Measurements from ENCODE around the gene MBL2.

GRCh38 chr10:52807803-52808202, 35.2 kb upstream of the MBL2 start:
- TF ChIP-seq ATF2 (tag by site-specific recombination; IDR thresholded peaks at IDR 0.05; ENCODE audit: low read depth) = no peak
- TF ChIP-seq CTCF (tag by site-specific recombination; IDR thresholded peaks at IDR 0.05) = no peak
- no peak for TF ChIP-seq ZNF133 (tag by site-specific recombination; IDR thresholded peaks at IDR 0.05)
- no peak for TF ChIP-seq ZNF701 (tag by site-specific recombination; IDR thresholded peaks at IDR 0.05)
- no peak for TF ChIP-seq SALL2 (tag by site-specific recombination; IDR thresholded peaks at IDR 0.05; ENCODE audit: borderline replicate concordance)
- no peak for TF ChIP-seq ZBTB8A (tag by site-specific recombination; IDR thresholded peaks at IDR 0.05)
- TF ChIP-seq, protein P1, sequence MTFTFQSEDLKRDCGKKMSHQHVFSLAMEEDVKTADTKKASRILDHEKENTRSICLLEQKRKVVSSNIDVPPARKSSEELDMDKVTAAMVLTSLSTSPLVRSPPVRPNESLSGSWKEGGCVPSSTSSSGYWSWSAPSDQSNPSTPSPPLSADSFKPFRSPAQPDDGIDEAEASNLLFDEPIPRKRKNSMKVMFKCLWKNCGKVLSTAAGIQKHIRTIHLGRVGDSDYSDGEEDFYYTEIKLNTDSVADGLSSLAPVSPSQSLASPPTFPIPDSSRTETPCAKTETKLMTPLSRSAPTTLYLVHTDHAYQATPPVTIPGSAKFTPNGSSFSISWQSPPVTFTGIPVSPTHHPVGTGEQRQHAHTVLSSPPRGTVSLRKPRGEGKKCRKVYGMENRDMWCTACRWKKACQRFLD (tag by site-specific recombination; IDR thresholded peaks at IDR 0.05) = no peak
- TF ChIP-seq ZNF274 (IDR thresholded peaks at IDR 0.05; ENCODE audit: low read length) = no peak
- no peak for TF ChIP-seq ZNF274 (tag by site-specific recombination; IDR thresholded peaks at IDR 0.05; ENCODE audit: borderline replicate concordance)
- TF ChIP-seq ZSCAN18 (tag by site-specific recombination; IDR thresholded peaks at IDR 0.05) = no peak

Data from HEK293 (cell line).